ENCODE data around the gene COL8A2.

Gene COL8A2

DNA sequence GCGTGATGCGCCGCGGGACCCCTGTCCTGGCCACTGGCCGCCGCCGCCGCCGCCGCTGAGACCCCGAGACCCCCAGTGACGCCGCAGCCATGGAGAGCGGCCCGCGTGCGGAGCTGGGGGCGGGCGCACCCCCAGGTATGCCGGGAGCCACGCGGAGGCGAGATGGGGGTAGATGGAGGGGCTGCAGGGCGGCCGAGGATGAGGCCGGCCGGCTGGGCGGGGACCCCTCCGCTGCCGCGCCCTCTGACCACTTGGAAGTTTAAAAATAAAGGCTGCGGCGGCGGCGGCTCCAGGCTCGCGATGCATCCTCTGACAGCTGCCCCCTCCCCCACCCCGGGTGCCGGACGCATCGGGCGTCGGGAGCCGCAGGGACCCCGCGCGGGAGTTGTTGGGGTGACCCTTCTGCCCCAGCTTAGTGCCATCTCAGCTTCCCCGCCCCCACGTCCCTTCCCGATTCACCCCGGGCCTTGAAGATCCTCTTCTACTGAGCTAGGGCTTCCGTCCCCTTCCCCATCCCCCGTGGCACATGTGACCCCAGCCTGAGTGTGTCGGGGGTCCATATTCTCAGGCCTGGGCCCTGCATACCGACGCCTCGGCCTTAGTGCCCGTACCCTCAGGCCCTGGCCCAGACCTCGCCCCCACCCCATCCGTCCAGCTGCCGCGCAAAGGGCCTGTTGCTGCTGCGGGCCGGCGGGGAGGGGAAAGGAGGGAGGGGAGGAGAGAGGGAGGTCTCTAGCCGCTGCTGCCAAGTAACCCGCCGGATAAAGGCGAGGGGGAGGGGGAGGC, 31.5 kb upstream of the COL8A2 start:
- H3K36me3 ChIP-seq (ENCODE audit: control insufficient read depth in 2 of 2, insufficient read depth in 1 of 2, low read length in 2 of 2), result peaks cover 0 to 31% of the 10 kb centered on the region in 2 experiments; a peak in 1 of 3 replicates
- no peaks in the 10 kb centered on the region for H3K9me3 ChIP-seq (ENCODE audit: control insufficient read depth, insufficient read depth, low read depth, low read length)
- H3K4me1 ChIP-seq (ENCODE audit: control insufficient read depth, insufficient read depth, low read length), result peaks cover 5% of the 10 kb centered on the region
- POLR2A ChIA-PET, result interaction anchor here (0.9 to 1.8 kb wide), 8 partner anchors 12 to 229 kb away, joined by 3 to 10 read pairs (median 4); partner anchors contain the start of genes EVA1B, STK40 and THRAP3
- peak overlapping the region; percentile 98 for H3K27ac ChIP-seq (ENCODE audit: extremely low read depth, low read depth, low read length)
- CTCF ChIA-PET, result interaction anchor here (1.9 to 5.8 kb wide), 2 partner anchors 32 to 129 kb away, joined by 8 to 48 read pairs; no protein-coding TSS in a partner anchor
- H3K4me3 ChIP-seq (ENCODE audit: low read depth, low read length), result peak overlapping the region; percentile 86
- TF ChIP-seq KLF10 (tag by site-specific recombination; IDR thresholded peaks at IDR 0.05) (0 out of 2 replicates have a peak, but pooled peaks have one; percentile 6), ZNF19 (tag by site-specific recombination; IDR thresholded peaks at IDR 0.05; ENCODE audit: low read depth) (no peak), OSR2 (tag by site-specific recombination; IDR thresholded peaks at IDR 0.05) (no peak), ZNF514 (tag by site-specific recombination; IDR thresholded peaks at IDR 0.05) (no peak), ZNF16 (tag by site-specific recombination; IDR thresholded peaks at IDR 0.05; ENCODE audit: low read depth) (0 out of 2 replicates have a peak, but pooled peaks have one; percentile 20), SCRT1 (tag by site-specific recombination; IDR thresholded peaks at IDR 0.05; ENCODE audit: borderline replicate concordance) (peak; percentile 99), ZFHX2 (tag by site-specific recombination; conservative IDR thresholded peaks at IDR 0.05) (no peak; the same call in 1 of the 2 replicates), GLI2 (tag by site-specific recombination; IDR thresholded peaks at IDR 0.05; ENCODE audit: borderline replicate concordance, low read depth) (no peak), ZEB2 (tag by site-specific recombination; IDR thresholded peaks at IDR 0.05) (peak; percentile 75), ZNF324 (tag by site-specific recombination; IDR thresholded peaks at IDR 0.05) (peak; percentile 65; the same call in 1 of the 2 replicates), ZNF521 (tag by site-specific recombination; IDR thresholded peaks at IDR 0.05) (no peak), ZFP37 (tag by site-specific recombination; IDR thresholded peaks at IDR 0.05) (0 out of 2 replicates have a peak, but pooled peaks have one; percentile 34), ZBTB48 (tag by site-specific recombination; IDR thresholded peaks at IDR 0.05) (no peak; the same call in none of the 2 replicates), ZNF214 (tag by site-specific recombination; IDR thresholded peaks at IDR 0.05; ENCODE audit: borderline replicate concordance) (no peak), ZNF600 (tag by site-specific recombination; IDR thresholded peaks at IDR 0.05) (peak; percentile 48; the same call in 1 of the 2 replicates), ZNF169 (tag by site-specific recombination; IDR thresholded peaks at IDR 0.05) (no peak), ZNF221 (tag by site-specific recombination; IDR thresholded peaks at IDR 0.05; ENCODE audit: borderline replicate concordance) (no peak), ZNF549 (tag by site-specific recombination; IDR thresholded peaks at IDR 0.05) (no peak), ZNF157 (tag by site-specific recombination; IDR thresholded peaks at IDR 0.05) (no peak), ZNF426 (tag by site-specific recombination; IDR thresholded peaks at IDR 0.05) (no peak)
- TF ChIP-seq, protein P1, sequence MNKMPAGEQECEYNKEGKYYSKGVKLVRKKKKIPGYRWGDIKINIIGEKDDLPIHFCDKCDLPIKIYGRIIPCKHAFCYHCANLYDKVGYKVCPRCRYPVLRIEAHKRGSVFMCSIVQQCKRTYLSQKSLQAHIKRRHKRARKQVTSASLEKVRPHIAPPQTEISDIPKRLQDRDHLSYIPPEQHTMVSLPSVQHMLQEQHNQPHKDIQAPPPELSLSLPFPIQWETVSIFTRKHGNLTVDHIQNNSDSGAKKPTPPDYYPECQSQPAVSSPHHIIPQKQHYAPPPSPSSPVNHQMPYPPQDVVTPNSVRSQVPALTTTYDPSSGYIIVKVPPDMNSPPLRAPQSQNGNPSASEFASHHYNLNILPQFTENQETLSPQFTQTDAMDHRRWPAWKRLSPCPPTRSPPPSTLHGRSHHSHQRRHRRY (tag by site-specific recombination; IDR thresholded peaks at IDR 0.05), result no peak
- TF ChIP-seq, protein P2, sequence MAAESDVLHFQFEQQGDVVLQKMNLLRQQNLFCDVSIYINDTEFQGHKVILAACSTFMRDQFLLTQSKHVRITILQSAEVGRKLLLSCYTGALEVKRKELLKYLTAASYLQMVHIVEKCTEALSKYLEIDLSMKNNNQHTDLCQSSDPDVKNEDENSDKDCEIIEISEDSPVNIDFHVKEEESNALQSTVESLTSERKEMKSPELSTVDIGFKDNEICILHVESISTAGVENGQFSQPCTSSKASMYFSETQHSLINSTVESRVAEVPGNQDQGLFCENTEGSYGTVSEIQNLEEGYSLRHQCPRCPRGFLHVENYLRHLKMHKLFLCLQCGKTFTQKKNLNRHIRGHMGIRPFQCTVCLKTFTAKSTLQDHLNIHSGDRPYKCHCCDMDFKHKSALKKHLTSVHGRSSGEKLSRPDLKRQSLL (tag by site-specific recombination; IDR thresholded peaks at IDR 0.05), result 0 out of 2 replicates have a peak, but pooled peaks have one; percentile 13
- TF ChIP-seq, protein P3, sequence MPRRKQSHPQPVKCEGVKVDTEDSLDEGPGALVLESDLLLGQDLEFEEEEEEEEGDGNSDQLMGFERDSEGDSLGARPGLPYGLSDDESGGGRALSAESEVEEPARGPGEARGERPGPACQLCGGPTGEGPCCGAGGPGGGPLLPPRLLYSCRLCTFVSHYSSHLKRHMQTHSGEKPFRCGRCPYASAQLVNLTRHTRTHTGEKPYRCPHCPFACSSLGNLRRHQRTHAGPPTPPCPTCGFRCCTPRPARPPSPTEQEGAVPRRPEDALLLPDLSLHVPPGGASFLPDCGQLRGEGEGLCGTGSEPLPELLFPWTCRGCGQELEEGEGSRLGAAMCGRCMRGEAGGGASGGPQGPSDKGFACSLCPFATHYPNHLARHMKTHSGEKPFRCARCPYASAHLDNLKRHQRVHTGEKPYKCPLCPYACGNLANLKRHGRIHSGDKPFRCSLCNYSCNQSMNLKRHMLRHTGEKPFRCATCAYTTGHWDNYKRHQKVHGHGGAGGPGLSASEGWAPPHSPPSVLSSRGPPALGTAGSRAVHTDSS (tag by site-specific recombination; IDR thresholded peaks at IDR 0.05), result peak; percentile 8; the same call in 1 of the 2 replicates
- TF ChIP-seq, protein P4, sequence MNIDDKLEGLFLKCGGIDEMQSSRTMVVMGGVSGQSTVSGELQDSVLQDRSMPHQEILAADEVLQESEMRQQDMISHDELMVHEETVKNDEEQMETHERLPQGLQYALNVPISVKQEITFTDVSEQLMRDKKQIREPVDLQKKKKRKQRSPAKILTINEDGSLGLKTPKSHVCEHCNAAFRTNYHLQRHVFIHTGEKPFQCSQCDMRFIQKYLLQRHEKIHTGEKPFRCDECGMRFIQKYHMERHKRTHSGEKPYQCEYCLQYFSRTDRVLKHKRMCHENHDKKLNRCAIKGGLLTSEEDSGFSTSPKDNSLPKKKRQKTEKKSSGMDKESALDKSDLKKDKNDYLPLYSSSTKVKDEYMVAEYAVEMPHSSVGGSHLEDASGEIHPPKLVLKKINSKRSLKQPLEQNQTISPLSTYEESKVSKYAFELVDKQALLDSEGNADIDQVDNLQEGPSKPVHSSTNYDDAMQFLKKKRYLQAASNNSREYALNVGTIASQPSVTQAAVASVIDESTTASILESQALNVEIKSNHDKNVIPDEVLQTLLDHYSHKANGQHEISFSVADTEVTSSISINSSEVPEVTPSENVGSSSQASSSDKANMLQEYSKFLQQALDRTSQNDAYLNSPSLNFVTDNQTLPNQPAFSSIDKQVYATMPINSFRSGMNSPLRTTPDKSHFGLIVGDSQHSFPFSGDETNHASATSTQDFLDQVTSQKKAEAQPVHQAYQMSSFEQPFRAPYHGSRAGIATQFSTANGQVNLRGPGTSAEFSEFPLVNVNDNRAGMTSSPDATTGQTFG (tag by site-specific recombination; IDR thresholded peaks at IDR 0.05; ENCODE audit: borderline replicate concordance), result no peak
- TF ChIP-seq, protein P5, sequence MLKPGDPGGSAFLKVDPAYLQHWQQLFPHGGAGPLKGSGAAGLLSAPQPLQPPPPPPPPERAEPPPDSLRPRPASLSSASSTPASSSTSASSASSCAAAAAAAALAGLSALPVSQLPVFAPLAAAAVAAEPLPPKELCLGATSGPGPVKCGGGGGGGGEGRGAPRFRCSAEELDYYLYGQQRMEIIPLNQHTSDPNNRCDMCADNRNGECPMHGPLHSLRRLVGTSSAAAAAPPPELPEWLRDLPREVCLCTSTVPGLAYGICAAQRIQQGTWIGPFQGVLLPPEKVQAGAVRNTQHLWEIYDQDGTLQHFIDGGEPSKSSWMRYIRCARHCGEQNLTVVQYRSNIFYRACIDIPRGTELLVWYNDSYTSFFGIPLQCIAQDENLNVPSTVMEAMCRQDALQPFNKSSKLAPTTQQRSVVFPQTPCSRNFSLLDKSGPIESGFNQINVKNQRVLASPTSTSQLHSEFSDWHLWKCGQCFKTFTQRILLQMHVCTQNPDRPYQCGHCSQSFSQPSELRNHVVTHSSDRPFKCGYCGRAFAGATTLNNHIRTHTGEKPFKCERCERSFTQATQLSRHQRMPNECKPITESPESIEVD (tag by site-specific recombination; IDR thresholded peaks at IDR 0.05), result no peak
- TF ChIP-seq, protein P6, sequence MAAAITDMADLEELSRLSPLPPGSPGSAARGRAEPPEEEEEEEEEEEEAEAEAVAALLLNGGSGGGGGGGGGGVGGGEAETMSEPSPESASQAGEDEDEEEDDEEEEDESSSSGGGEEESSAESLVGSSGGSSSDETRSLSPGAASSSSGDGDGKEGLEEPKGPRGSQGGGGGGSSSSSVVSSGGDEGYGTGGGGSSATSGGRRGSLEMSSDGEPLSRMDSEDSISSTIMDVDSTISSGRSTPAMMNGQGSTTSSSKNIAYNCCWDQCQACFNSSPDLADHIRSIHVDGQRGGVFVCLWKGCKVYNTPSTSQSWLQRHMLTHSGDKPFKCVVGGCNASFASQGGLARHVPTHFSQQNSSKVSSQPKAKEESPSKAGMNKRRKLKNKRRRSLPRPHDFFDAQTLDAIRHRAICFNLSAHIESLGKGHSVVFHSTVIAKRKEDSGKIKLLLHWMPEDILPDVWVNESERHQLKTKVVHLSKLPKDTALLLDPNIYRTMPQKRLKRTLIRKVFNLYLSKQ (tag by site-specific recombination; IDR thresholded peaks at IDR 0.05; ENCODE audit: borderline replicate concordance), result no peak
